GM12878 (cell line): Measurements from ENCODE around the gene IGSF6. TPM values are rescaled to one million over a fixed set of nuclear protein-coding genes. Genes with fewer than 3 reads are reported as not detected.

Source experiments
- ATAC-seq: fragments of 200-7000 bp; cut with Tn5 transposase; 3 replicates; pipeline ENCODE4 v1.9.1; 2020; ENCODE audit warnings: mild to moderate bottlenecking, moderate library complexity
- BruUV-seq: library from RNA; stranded (reverse); fragments of 400-500 nt; replicated peaks from 2 replicates; lab custom pipeline; 2021; lab: Mats Ljungman, UMichigan
- CTCF ChIA-PET: fragments of 300-600 bp; sonication (Branson Sonifier 250); formaldehyde crosslinking; extraction: SDS; loops from one replicate; lab custom pipeline; 2021; ENCODE audit warnings: inconsistent platforms; lab: Yijun Ruan, JAX
- POLR2A ChIA-PET: fragments of 350-600 bp; formaldehyde crosslinking; extraction: SDS; loops from one replicate; lab custom pipeline; 2021; ENCODE audit warnings: inconsistent platforms; lab: Charles Lee
- RAD21 ChIA-PET: fragments of 300-600 bp; sonication (Branson Sonifier 250); formaldehyde crosslinking; loops from one replicate; lab custom pipeline; 2023; ENCODE audit warnings: antibody characterized with exemption; ENCODE audit not compliant: unreplicated experiment; lab: Charles Lee
- SMC1A ChIA-PET: fragments of 300-600 bp; sonication (Branson Sonifier 250); formaldehyde crosslinking; loops from one replicate; lab custom pipeline; 2023; ENCODE audit not compliant: unreplicated experiment, uncharacterized antibody; lab: Charles Lee
- DNase-seq: peaks from one replicate; pipeline ENCODE4 v3.0.0-alpha.2; 2011; ENCODE audit warnings: low read depth, low spot score
- FAIRE-seq: peaks from 3 replicates; lab custom pipeline; 2011; peaks lifted over from hg19 to GRCh38; lab: Jason Lieb, UNC
- H2AFZ ChIP-seq: 2 replicates; pipeline ENCODE4 v1.6.0; 2011; ENCODE audit warnings: low read depth, low read length, control low read depth; ENCODE audit not compliant: control insufficient read depth
- H3K27ac ChIP-seq: 2 replicates; pipeline ENCODE4 v1.5.1; 2011; ENCODE audit warnings: control low read depth; ENCODE audit not compliant: control insufficient read depth, insufficient read depth
- H3K27me3 ChIP-seq, 2 experiments: replicated peaks in 1 of 2; 2 replicates each; pipeline versions ENCODE4 v1.6.0 to v1.6.1; 2011; ENCODE audit warnings: low read length in 1 of 2; ENCODE audit not compliant: control insufficient read depth in 2 of 2, insufficient read depth in 2 of 2
- H3K36me3 ChIP-seq, 2 experiments: 2 replicates each; pipeline ENCODE4 v1.5.1; 2011; ENCODE audit warnings: low read length in 1 of 2; ENCODE audit not compliant: control insufficient read depth in 2 of 2, insufficient read depth in 2 of 2
- H3K4me1 ChIP-seq: 2 replicates; pipeline ENCODE4 v1.6.1; 2011; ENCODE audit warnings: mild to moderate bottlenecking, low read length, moderate library complexity, mixed read lengths; ENCODE audit not compliant: control insufficient read depth, insufficient read depth
- H3K4me2 ChIP-seq: 2 replicates; pipeline ENCODE4 v1.6.0; 2011; ENCODE audit warnings: control low read depth; ENCODE audit not compliant: control insufficient read depth, insufficient read depth
- H3K4me3 ChIP-seq: fragments of 200-600 bp; sonication (generic); 2 replicates; pipeline ENCODE4 v1.5.1; 2016
- H3K79me2 ChIP-seq: 2 replicates; pipeline ENCODE4 v1.6.0; 2011; ENCODE audit warnings: low read length; ENCODE audit not compliant: control insufficient read depth, insufficient read depth
- H3K9ac ChIP-seq: 2 replicates; pipeline ENCODE4 v1.8.0; 2011; ENCODE audit warnings: low read length, control low read depth, mixed read lengths; ENCODE audit not compliant: control insufficient read depth, insufficient read depth
- H3K9me3 ChIP-seq: replicated peaks from 3 replicates; pipeline ENCODE4 v1.5.1; 2011; ENCODE audit warnings: mild to moderate bottlenecking, low read length; ENCODE audit not compliant: control insufficient read depth, insufficient read depth
- H4K20me1 ChIP-seq: 2 replicates; pipeline ENCODE4 v1.6.0; 2011; ENCODE audit not compliant: control insufficient read depth, insufficient read depth
- FOXM1 ChIP-seq: IDR thresholded peaks from 2 replicates; pipeline ENCODE4 v1.6.1; 2012; ENCODE audit warnings: low read depth, mild to moderate bottlenecking, inconsistent platforms, low read length, moderate library complexity
- POU2F2 ChIP-seq: IDR thresholded peaks from 3 replicates; pipeline ENCODE4 v1.6.1; 2011; ENCODE audit warnings: low read depth, mild to moderate bottlenecking, low read length, borderline replicate concordance
- RUNX3 ChIP-seq: IDR thresholded peaks from 2 replicates; pipeline ENCODE4 v1.6.1; 2012; ENCODE audit warnings: low read length, inconsistent platforms
- ZNF622 ChIP-seq: fragments of 450-650 bp; IDR thresholded peaks from 2 replicates; pipeline ENCODE4 v1.6.1; 2017; ENCODE audit warnings: mild to moderate bottlenecking, inconsistent platforms
- ZSCAN29 ChIP-seq: fragments of 450-650 bp; IDR thresholded peaks from 2 replicates; pipeline ENCODE4 v1.6.1; 2017; ENCODE audit warnings: mild to moderate bottlenecking, moderate library complexity
- WGBS: methylation state at CpG from one replicate; pipeline ENCODE4 v1.1.6; 2016; ENCODE audit warnings: low lambda C conversion rate; ENCODE audit not compliant: insufficient replicate concordance, insufficient coverage; ENCODE audit errors: missing lambda C conversion rate; 5-methylcytosine and 5-hydroxymethylcytosine counted together
- in situ Hi-C: fragments of 300-500 bp; cut with MboI; formaldehyde crosslinking; loops from 9 replicates; pipeline ENCODE4 v1.14.3; 2018; ENCODE audit warnings: mixed read lengths
- intact Hi-C: fragments of 100-400 bp; cut with micrococcal nuclease; formaldehyde crosslinking; loops from one replicate; pipeline ENCODE4 v1.14.2; 2022; ENCODE audit not compliant: unreplicated experiment
- polyA plus RNA-seq, 11 experiments: library from polyadenylated mRNA; depleted of rRNA in 4 of 11; unstranded in 6 of 11; stranded (reverse) in 5 of 11; fragments of >200 nt; fragmentation: Nextera tagmentation in 4 of 11; fragmentation: Illumina TruSeq in 1 of 11; extraction: Ambion mirVana in 4 of 11; extraction: Trizol in 1 of 11; gene quantifications; 1 replicate in 1 of 11; 2 replicates in 10 of 11; pipeline versions ENCODE4 v1.2.1 to v1.2.3, GENCODE V29; 2011 to 2016; ENCODE audit warnings: inconsistent platforms in 2 of 11, missing spikeins in 2 of 11, low read depth in 1 of 11
- total RNA-seq, 4 experiments: library from RNA; depleted of rRNA in 3 of 4; stranded (reverse); fragments of >200 nt in 3 of 4; fragmentation: Illumina TruSeq in 1 of 4; extraction: Trizol in 1 of 4; gene quantifications; 2 replicates each; pipeline versions ENCODE4 v1.2.1 to v1.2.3, GENCODE V29; 2013 to 2021

IGSF6 gene
- total and polyA plus RNA-seq, 10 of the 15 experiments (the other 5 are each of a cell fraction or from before 2014, with no cell fraction given), result 0.32 to 1.2 (median 0.72) TPM

DNA sequence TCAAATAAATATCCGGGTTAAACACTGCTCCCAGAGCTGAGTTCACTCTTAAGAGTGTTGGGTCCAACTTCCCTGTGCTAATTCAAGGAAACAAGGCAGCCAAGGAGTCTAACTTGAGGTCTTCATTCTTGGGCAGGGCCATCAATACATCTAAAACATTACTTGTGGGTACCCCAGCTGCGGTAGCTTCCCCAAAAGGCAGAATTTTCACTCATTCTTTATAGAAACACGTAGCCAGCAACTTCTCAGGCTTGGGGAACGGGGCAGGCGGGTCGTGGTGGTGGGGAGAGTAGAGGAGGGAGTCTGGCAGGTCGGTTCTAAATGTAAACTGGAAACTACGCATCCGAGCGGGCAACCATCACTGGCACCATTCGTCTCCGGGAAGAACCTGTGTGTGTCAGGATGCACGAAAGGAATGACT is 53.7 kb downstream of the IGSF6 start:
- POLR2A ChIA-PET, result interaction anchor here (0.6 to 1.2 kb wide), 2 partner anchors 26 to 43 kb away, joined by 3 read pairs; no protein-coding TSS in a partner anchor
- CTCF ChIA-PET, result interaction anchor here (0.9 to 1.4 kb wide), 3 partner anchors 10 to 110 kb away, joined by 3 to 4 read pairs (median 3); no protein-coding TSS in a partner anchor
- Histone ChIP-seq H3K4me2 (peak overlapping the region; percentile 90), H3K4me1 (0 out of 2 replicates have a peak, but pooled peaks cover 3% of the 10 kb centered on the region), H3K9ac (peak overlapping the region; percentile 96), H3K27me3 (no peaks in the 10 kb centered on the region), H4K20me1 (no peaks in the 10 kb centered on the region), H3K9me3 (no peaks in the 10 kb centered on the region), H3K4me3 (peak overlapping the region; percentile 77), H3K36me3 (no peaks in the 10 kb centered on the region), H2AFZ (peak overlapping the region; percentile 85)
- intact Hi-C loops, result loop anchor here (2.0 kb wide), 2 partner anchors 42 to 592 kb away; no protein-coding TSS in a partner anchor
- no peak for DNase-seq
- in situ Hi-C loops, result no loop called here
- FAIRE-seq, result no peak
- TSS peak; percentile 99 for BruUV-seq
- SMC1A ChIA-PET, result interaction anchor here (0.6 to 19.1 kb wide), 3 partner anchors 16 to 352 kb away, joined by 3 to 204 read pairs (median 3); no protein-coding TSS in a partner anchor
- 1% methylated on average over 13 of the region's 13 CpGs for WGBS
- ATAC-seq, result peak; percentile 13
- RAD21 ChIA-PET, result no interaction called here
- 0 out of 2 replicates have a peak, but pooled peaks have one; percentile 10 for TF ChIP-seq FOXM1
- no peak for TF ChIP-seq ZSCAN29
- TF ChIP-seq ZNF622, result no peak
- peak; percentile 3; the same call in 1 of the 2 replicates for TF ChIP-seq RUNX3
- TF ChIP-seq, all 136 proteins: peak for 2
- Histone ChIP-seq H3K27ac (peak overlapping the region; percentile 84), H3K79me2 (peaks cover 22% of the 10 kb centered on the region)

DNA sequence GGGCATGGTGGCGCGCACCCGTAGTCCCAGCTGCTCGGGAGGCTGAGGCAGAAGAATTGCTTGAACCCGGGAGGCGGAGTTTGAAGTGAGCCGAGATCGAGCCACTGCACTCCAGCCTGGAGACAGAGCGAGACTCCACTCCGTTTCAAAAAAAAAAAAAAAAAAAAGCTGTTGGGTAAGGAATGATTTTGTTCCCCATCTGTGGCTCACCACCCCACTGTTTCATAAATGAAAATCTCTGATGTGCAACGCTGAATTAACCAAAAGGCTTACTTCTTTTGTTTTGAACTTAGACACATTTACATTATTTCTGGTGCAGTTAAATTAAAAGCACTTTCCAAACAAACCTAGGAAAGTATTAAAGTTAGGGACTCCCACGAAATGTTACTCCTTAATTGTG is 54.2 kb downstream of the IGSF6 start:
- H3K79me2 ChIP-seq, result peaks cover 22% of the 10 kb centered on the region
- FAIRE-seq (no peak), ATAC-seq (no peak), DNase-seq (no peak)
- peak overlapping the region; percentile 90 for H3K4me2 ChIP-seq
- H3K27me3 ChIP-seq, result no peaks in the 10 kb centered on the region
- WGBS, result 97% methylated on average over 8 of the region's 12 CpGs
- peak overlapping the region; percentile 96; the same call in 1 of the 2 replicates for H3K9ac ChIP-seq
- peak overlapping the region; percentile 85 for H2AFZ ChIP-seq
- H3K36me3 ChIP-seq, result no peaks in the 10 kb centered on the region
- CTCF ChIA-PET, result interaction anchor here (0.9 to 1.4 kb wide), 4 partner anchors 10 to 111 kb away, joined by 3 to 4 read pairs (median 4); no protein-coding TSS in a partner anchor
- POLR2A ChIA-PET, result interaction anchor here (0.6 to 0.7 kb wide), 2 partner anchors 25 to 27 kb away, joined by 3 to 4 read pairs; no protein-coding TSS in a partner anchor
- H3K27ac ChIP-seq, result no peak overlapping the region
- H3K4me3 ChIP-seq, result peak overlapping the region; percentile 77
- H3K4me1 ChIP-seq, result 0 out of 2 replicates have a peak, but pooled peaks cover 3% of the 10 kb centered on the region
- no peaks in the 10 kb centered on the region for H3K9me3 ChIP-seq
- H4K20me1 ChIP-seq, result no peaks in the 10 kb centered on the region
- SMC1A ChIA-PET, result interaction anchor here (0.6 to 19.1 kb wide), 6 partner anchors 10 to 353 kb away, joined by 3 to 204 read pairs (median 3); no protein-coding TSS in a partner anchor
- RAD21 ChIA-PET, result no interaction called here
- BruUV-seq, result no TSS peak
- in situ Hi-C loops (no loop called here), intact Hi-C loops (loop anchor here (2.0 kb wide), 2 partner anchors 43 to 593 kb away; no protein-coding TSS in a partner anchor)
- TF ChIP-seq POU2F2 (no peak), FOXM1 (0 out of 2 replicates have a peak, but pooled peaks have one; percentile 4)
